HG03095 (cell line): ENCODE data around the gene MEDAG.
"Not testable (repeated sequence)": the region's sequence is repeated elsewhere in the genome, so short reads cannot be mapped to it uniquely, and the experiment has no call there.

Experiments
- ATAC-seq: cut with Tn5 transposase; IDR thresholded peaks from one replicate; pipeline ENCODE4 v1.9.1; 2021; ENCODE audit warnings: moderate library complexity; ENCODE audit not compliant: unreplicated experiment

The MEDAG gene

GRCh38 chr13:30906411-30907051, 460 bp downstream of the MEDAG start:
- ATAC-seq = no peak

- ATAC-seq = no peak
Measured at GRCh38 chr13:30907121-30907861, 1.2 kb downstream of the MEDAG start.

- ATAC-seq = no peak
Measured at GRCh38 chr13:30908416-30908980, 2.4 kb downstream of the MEDAG start.

- no peak for ATAC-seq
Measured at GRCh38 chr13:30910676-30911075, 4.6 kb downstream of the MEDAG start.

GRCh38 chr13:30915691-30916541, 9.8 kb downstream of the MEDAG start:
- no peak for ATAC-seq

GRCh38 chr13:30916991-30917390, 10.9 kb downstream of the MEDAG start:
- no peak for ATAC-seq

GRCh38 chr13:30918662-30919405, 12.8 kb downstream of the MEDAG start:
- ATAC-seq = no peak

- ATAC-seq = no peak
Measured at GRCh38 chr13:30920162-30920909, 14.3 kb downstream of the MEDAG start.

GRCh38 chr13:30923418-30923817, 17.3 kb downstream of the MEDAG start:
- no peak for ATAC-seq

GRCh38 chr13:30924721-30925120, 18.6 kb downstream of the MEDAG start:
- no peak for ATAC-seq

- ATAC-seq = no peak
Measured at GRCh38 chr13:30925429-30925828, 19.4 kb downstream of the MEDAG start.

GRCh38 chr13:30926781-30927180, 20.7 kb downstream of the MEDAG start:
- no peak for ATAC-seq

GRCh38 chr13:30927188-30927587, 21.1 kb downstream of the MEDAG start:
- not testable (repeated sequence) for ATAC-seq

GRCh38 chr13:30927595-30927994, 21.5 kb downstream of the MEDAG start:
- no peak for ATAC-seq

- ATAC-seq = no peak
Measured at GRCh38 chr13:30928978-30929377, 22.9 kb downstream of the MEDAG start.

- no peak for ATAC-seq
Measured at GRCh38 chr13:30932481-30933353, 26.6 kb downstream of the MEDAG start, which contains the start of gene TEX26. TSS of gene TEX26 (plus strand) at chr13:30932656. CDS start at chr13:30932716, 60 bp downstream.

- ATAC-seq = no peak
Measured at GRCh38 chr13:30933354-30933670, 27.2 kb downstream of the MEDAG start.

- no peak for ATAC-seq
Measured at GRCh38 chr13:30934381-30934780, 28.3 kb downstream of the MEDAG start.

GRCh38 chr13:30934803-30935202, 28.7 kb downstream of the MEDAG start:
- ATAC-seq = no peak
